ENCODE results near the gene PICK1. TPM values are rescaled to one million over a fixed set of nuclear protein-coding genes. Genes with fewer than 3 reads are reported as not detected.
A peak's percentile ranks its signal among the peaks of the same experiment; 100 is the strongest.

PICK1 gene
- total and polyA plus RNA-seq, 2 of the 4 experiments (the other 2 are of a cell fraction), result 16.5 to 21.0 TPM

DNA sequence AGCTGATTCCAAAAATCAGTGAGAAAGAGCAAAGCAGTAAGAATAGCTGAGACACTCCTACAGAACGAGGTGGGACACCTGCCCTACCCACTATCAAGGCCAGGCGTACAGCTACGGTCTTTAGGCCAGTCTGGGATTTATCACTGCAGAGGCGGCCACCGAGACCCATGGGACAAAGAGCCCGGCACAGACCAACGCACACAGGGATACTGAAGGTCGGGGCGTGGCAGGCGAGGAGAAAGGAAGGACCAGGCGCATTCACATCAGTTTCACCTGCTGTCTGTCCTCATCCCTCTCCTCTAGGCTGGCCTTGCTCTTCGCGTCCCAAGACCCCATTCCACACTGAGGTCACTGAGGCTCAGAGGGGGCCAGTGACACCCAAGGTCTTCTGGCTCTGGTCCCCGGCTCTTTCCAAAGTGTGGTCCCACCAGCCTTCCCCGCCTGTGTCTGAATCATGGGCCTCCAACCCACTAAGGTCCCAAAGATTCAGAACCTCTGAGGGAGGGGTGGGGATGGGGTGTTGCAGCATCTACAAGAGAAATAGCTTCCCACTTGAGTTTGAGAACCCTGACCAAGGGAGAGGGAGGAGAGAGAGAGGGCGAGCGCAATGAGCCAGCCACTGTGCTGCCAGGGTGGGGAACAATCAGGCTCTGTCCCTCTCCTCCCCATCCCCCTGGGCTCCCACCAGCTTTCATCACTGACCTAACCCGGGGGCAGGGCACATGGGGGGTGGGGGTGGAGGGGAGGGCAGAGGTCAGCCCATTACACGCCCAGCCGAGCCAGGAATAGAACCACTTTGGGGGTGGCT, 7.2 kb upstream of the PICK1 start (continued):
- TF ChIP-seq USF2 (IDR thresholded peaks at IDR 0.05; ENCODE audit: low read depth, low read length), result no peak

GRCh38 chr22:38050720-38051119, 6.5 kb upstream of the PICK1 start:
- H3K4me1 ChIP-seq (ENCODE audit: control insufficient read depth, insufficient read depth, low read length), result peaks cover 2% of the 10 kb centered on the region
- no peak overlapping the region for H3K18ac ChIP-seq (ENCODE audit: low read depth, low read length)
- H2BK15ac ChIP-seq (ENCODE audit: low read depth, low read length), result no peak overlapping the region
- no peak overlapping the region for H2BK20ac ChIP-seq (ENCODE audit: low read depth, low read length)
- H2BK120ac ChIP-seq (ENCODE audit: low read depth, low read length), result no peak overlapping the region
- 75% methylated on average over 2 of the region's 7 CpGs; no CpG with 5 or more reads in 1 of the 2 experiments for WGBS, 2 experiments (ENCODE audit: extremely low coverage in 2 of 2, insufficient read length in 1 of 2)
- TF ChIP-seq CHD1 (IDR thresholded peaks at IDR 0.05; ENCODE audit: low read depth, low read length), result no peak
- TF ChIP-seq MAFK (IDR thresholded peaks at IDR 0.05; ENCODE audit: low read depth, low read length), result no peak
- no peak for TF ChIP-seq USF2 (IDR thresholded peaks at IDR 0.05; ENCODE audit: low read depth, low read length)
- TF ChIP-seq MAZ (IDR thresholded peaks at IDR 0.05; ENCODE audit: borderline replicate concordance, low read depth, low read length), result no peak
- TF ChIP-seq RAD21 (IDR thresholded peaks at IDR 0.05; ENCODE audit: low read length), result no peak
- no peak for TF ChIP-seq NFE2L2 (IDR thresholded peaks at IDR 0.05; ENCODE audit: low read depth, low read length)
- intact Hi-C loops (cut with micrococcal nuclease) (loop anchor here (5.0 to 10.0 kb wide), 2 partner anchors 654 to 717 kb away; partner anchors contain the start of genes GTPBP1 and JOSD1), dilution Hi-C loops (cut with HindIII; ENCODE audit: low sequenced_read_pairs, unreplicated experiment) (no loop called here), in situ Hi-C loops (cut with MboI; ENCODE audit: low sequenced_read_pairs) (loop anchor here (10.0 kb wide), 1 partner anchor 524 kb away; the partner anchor contains the start of gene DMC1)
- ChIA-PET CTCF (no interaction called here), POLR2A (ENCODE audit: unreplicated experiment) (no interaction called here)
- no peak overlapping the region for H3K23ac ChIP-seq (ENCODE audit: low read depth, low read length)
- no peak overlapping the region for H3K56ac ChIP-seq (ENCODE audit: extremely low read depth, insufficient read depth, low read length)
- DNase-seq, result no peak
- peak overlapping the region; percentile 41 for H2AFZ ChIP-seq (replicated peaks; ENCODE audit: low read length, poor library complexity)
- no peaks in the 10 kb centered on the region for H3K9me3 ChIP-seq (ENCODE audit: control insufficient read depth, insufficient read depth, low read length)
- H3K36me3 ChIP-seq (ENCODE audit: control insufficient read depth, insufficient read depth, low read length), result no peaks in the 10 kb centered on the region
- no peak overlapping the region for H3K4me2 ChIP-seq (ENCODE audit: low read depth, low read length)
- H2BK5ac ChIP-seq (ENCODE audit: low read depth, low read length, poor library complexity, severe bottlenecking), result no peak overlapping the region
- no peak overlapping the region for H3K4me3 ChIP-seq (ENCODE audit: insufficient read depth, low read depth, low read length)
- BruUV-seq (replicated peaks), result no TSS peak
- peaks cover 5% of the 10 kb centered on the region; the same call in 1 of the 2 replicates for H3K27me3 ChIP-seq (ENCODE audit: control insufficient read depth, insufficient read depth, low read length)
- H3K9me1 ChIP-seq (ENCODE audit: insufficient read depth, low read length), result no peaks in the 10 kb centered on the region
- no peak overlapping the region for H4K5ac ChIP-seq (ENCODE audit: low read depth, low read length)
- no peak overlapping the region for H3K14ac ChIP-seq (replicated peaks; ENCODE audit: low read depth, low read length)
- no peaks in the 10 kb centered on the region; the same call in 1 of the 2 replicates for H4K20me1 ChIP-seq (ENCODE audit: insufficient read depth, low read length)
- ATAC-seq (ENCODE audit: low read depth), result no peak
- H3K9ac ChIP-seq (ENCODE audit: low read depth, low read length), result no peak overlapping the region
- H4K8ac ChIP-seq (ENCODE audit: low read depth in 2 of 2, low read length in 2 of 2), result no peak overlapping the region
- H4K91ac ChIP-seq (ENCODE audit: insufficient read depth, low read depth, low read length), result no peak overlapping the region
- no peak overlapping the region for H3K4ac ChIP-seq (ENCODE audit: low read depth, low read length)
- peak overlapping the region; percentile 5; the same call in 1 of the 2 replicates for H2AK5ac ChIP-seq (ENCODE audit: low read depth, low read length)
- H2AK9ac ChIP-seq (replicated peaks; ENCODE audit: low read depth, low read length, poor library complexity), result no peak overlapping the region
- H3K79me1 ChIP-seq (ENCODE audit: low read depth in 1 of 2, low read length in 2 of 2), result no peaks in the 10 kb centered on the region
- no peak overlapping the region for H3K27ac ChIP-seq (ENCODE audit: insufficient read depth, low read length)

All from IMR-90 (cell line).